ENCODE measurements around the gene SET.
A peak's percentile ranks its signal among the peaks of the same experiment; 100 is the strongest.

Gene SET

DNA sequence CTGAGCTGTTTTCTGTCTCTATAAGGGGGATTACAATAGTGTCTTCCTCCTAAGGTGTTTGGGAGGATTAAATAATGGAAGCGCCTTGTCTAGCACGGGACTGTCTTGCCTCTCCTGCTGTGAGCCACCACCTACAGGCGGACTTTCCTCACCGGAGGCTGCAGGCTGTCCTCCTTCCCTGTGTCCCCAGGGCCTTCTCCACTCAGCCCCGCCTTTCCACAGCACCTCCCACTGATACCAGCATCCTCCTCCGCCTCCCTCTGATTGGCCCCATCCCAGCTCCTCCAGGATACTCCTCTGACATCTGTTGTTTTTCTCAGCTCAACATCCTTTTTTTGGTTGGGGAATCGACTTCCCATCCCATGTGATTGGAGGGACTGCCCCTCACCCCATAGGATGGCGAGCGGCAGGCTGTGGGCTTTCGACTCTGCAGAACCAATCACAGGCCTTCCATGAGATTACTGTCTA, 35.8 kb downstream of the SET start:
- DNase-seq (ENCODE audit: low spot score): peak; percentile 70
- TF ChIP-seq, protein P1, sequence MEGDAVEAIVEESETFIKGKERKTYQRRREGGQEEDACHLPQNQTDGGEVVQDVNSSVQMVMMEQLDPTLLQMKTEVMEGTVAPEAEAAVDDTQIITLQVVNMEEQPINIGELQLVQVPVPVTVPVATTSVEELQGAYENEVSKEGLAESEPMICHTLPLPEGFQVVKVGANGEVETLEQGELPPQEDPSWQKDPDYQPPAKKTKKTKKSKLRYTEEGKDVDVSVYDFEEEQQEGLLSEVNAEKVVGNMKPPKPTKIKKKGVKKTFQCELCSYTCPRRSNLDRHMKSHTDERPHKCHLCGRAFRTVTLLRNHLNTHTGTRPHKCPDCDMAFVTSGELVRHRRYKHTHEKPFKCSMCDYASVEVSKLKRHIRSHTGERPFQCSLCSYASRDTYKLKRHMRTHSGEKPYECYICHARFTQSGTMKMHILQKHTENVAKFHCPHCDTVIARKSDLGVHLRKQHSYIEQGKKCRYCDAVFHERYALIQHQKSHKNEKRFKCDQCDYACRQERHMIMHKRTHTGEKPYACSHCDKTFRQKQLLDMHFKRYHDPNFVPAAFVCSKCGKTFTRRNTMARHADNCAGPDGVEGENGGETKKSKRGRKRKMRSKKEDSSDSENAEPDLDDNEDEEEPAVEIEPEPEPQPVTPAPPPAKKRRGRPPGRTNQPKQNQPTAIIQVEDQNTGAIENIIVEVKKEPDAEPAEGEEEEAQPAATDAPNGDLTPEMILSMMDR (IDR thresholded peaks at IDR 0.05; ENCODE audit: borderline replicate concordance, control extremely low read depth, extremely low read depth, insufficient read depth, missing control alignments): no peak
- in situ Hi-C loops (cut with MboI; ENCODE audit: low sequenced_read_pairs, unreplicated experiment): no loop called here

DNA sequence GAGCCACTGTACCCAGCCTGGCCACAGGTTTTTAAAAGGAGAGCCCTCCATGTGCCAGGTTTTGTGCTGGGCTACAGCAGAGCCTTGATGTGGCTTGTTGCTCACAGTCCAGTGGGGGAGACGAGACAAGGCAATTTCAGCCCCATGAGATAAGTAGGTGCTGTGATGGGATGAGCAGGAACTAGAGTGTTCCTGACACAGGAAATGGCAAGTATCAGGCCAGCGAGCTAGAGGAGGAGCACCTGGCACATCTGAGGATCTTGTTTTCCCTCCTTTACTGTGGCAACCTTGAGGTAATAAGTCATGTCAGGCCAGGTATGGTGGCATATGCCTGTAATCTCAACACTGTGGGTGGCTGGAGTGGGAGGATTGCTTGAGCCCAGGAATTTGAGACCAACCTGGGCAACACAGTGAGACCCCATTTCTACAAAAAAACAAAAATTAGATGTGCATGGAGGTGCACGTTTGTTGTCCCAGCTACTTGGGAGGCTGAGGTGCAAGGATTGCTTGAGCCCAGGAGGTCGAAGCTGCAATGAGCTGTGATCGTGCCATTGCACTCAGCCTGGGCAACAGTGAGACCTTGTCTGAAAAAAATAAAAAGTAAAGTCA, 38.7 kb downstream of the SET start:
- in situ Hi-C loops (cut with MboI; ENCODE audit: low sequenced_read_pairs, unreplicated experiment): no loop called here
- no peak for DNase-seq (ENCODE audit: low spot score)
- TF ChIP-seq, protein P1 (IDR thresholded peaks at IDR 0.05; ENCODE audit: borderline replicate concordance, control extremely low read depth, extremely low read depth, insufficient read depth, missing control alignments): no peak

DNA sequence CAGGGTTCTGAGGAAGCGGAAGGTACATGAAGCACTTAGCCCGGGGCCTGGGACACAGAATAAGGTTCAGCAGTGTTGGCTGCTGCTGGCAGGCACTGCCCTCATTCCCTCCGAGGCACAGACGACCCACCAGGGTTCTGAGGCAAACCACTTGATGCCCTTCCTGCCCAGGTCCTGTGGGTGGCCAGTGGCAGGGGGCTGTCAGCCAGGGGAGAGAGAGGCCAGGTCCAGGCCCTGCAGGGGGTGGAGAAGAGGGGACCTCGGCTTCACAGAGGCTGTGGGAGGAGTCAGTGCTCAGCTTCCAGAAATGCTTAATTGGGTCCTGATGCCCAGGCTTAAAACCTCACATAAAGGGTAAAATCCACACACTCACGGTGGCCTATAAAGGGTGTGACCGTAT, 39.3 kb downstream of the SET start:
- TF ChIP-seq, protein P1 (IDR thresholded peaks at IDR 0.05; ENCODE audit: borderline replicate concordance, control extremely low read depth, extremely low read depth, insufficient read depth, missing control alignments): no peak
- in situ Hi-C loops (cut with MboI; ENCODE audit: low sequenced_read_pairs, unreplicated experiment): no loop called here
- no peak for DNase-seq (ENCODE audit: low spot score)

DNA sequence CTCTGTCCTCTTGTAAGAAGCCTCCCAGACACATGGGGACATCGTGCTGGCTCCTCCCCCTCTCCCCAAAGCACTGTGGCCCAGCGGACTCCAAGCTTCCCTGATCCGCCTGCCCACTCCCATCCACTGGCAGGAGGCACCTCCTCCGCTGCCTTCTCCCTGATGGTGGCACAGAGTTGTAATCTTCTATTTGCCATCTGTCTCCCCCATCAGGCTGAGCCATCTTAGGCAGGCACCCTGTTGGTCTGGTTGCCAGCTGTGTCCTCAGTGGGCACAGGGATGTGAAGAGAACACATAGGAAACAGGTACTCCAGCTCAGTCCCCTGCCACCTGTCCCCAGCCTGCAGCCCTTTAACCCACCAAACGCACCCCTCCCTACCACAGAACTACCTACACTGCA, 40.3 kb downstream of the SET start:
- no peak for DNase-seq (ENCODE audit: low spot score)
- in situ Hi-C loops (cut with MboI; ENCODE audit: low sequenced_read_pairs, unreplicated experiment): no loop called here
- TF ChIP-seq, protein P1 (IDR thresholded peaks at IDR 0.05; ENCODE audit: borderline replicate concordance, control extremely low read depth, extremely low read depth, insufficient read depth, missing control alignments): no peak

DNA sequence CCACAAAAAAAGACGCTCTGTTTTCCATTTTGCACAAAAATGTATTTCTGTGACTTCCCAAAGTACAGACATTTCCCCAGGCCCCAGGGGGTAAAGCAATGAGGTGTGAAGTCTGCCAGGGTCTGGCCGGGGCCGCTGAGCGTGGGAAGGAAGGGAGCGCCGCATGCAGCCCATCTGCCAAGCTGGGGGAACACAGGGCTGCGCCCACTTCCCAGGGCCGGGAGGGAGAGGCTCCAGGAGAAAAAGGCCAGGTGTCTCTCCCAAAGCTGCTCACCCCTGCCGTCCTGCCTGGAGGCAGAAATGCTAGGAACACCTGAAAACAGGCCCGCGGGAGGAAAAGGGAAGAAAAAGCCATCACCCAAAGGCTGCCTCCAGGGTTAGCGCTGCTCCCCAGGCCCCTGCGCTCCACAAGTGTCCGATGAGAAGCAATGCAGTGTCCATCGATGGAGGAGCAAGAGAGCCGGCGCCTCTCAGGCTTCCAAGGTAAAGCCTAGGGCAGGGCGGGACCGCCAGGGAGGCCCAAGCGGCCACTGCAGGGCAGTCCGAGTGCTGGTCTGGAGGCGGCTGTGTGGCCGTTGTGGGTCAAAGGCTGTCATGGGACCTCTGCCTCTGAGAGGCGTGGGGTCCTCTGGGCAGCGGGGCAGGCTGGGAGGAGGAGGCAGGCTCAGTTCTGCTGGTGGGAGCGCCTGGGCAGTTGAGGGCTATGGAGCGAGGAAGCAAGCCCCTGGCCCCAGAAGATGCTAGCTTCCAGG, 40.9 kb downstream of the SET start:
- in situ Hi-C loops (cut with MboI; ENCODE audit: low sequenced_read_pairs, unreplicated experiment): no loop called here
- no peak for DNase-seq (ENCODE audit: low spot score)
- TF ChIP-seq, protein P1 (IDR thresholded peaks at IDR 0.05; ENCODE audit: borderline replicate concordance, control extremely low read depth, extremely low read depth, insufficient read depth, missing control alignments): no peak

DNA sequence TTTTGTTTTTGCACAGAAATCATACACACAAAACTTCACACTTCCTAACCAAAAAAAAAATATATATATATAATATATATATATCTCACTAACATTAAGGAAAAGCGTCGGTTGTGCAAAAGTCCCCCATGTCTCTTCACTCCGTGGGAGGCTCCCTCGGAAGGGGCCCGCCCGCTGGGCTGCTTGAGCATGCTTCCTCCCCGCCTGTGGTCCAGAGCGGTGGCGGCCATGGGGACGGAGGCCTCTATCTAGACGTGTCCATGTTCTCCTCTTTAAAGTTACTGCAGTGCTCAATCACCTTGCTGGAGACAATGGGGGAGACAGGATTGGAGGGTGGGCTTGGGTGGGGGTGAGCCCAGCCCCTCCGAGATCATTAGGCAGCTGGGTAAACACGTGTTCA, 42.1 kb downstream of the SET start:
- in situ Hi-C loops (cut with MboI; ENCODE audit: low sequenced_read_pairs, unreplicated experiment): no loop called here
- TF ChIP-seq, protein P1 (IDR thresholded peaks at IDR 0.05; ENCODE audit: borderline replicate concordance, control extremely low read depth, extremely low read depth, insufficient read depth, missing control alignments): no peak
- no peak for DNase-seq (ENCODE audit: low spot score)
